ENCODE measurements around the gene CELF2.

GRCh38 chr10:11111490-11111889, 93.8 kb downstream of the CELF2 start:
- TF ChIP-seq, protein P1, sequence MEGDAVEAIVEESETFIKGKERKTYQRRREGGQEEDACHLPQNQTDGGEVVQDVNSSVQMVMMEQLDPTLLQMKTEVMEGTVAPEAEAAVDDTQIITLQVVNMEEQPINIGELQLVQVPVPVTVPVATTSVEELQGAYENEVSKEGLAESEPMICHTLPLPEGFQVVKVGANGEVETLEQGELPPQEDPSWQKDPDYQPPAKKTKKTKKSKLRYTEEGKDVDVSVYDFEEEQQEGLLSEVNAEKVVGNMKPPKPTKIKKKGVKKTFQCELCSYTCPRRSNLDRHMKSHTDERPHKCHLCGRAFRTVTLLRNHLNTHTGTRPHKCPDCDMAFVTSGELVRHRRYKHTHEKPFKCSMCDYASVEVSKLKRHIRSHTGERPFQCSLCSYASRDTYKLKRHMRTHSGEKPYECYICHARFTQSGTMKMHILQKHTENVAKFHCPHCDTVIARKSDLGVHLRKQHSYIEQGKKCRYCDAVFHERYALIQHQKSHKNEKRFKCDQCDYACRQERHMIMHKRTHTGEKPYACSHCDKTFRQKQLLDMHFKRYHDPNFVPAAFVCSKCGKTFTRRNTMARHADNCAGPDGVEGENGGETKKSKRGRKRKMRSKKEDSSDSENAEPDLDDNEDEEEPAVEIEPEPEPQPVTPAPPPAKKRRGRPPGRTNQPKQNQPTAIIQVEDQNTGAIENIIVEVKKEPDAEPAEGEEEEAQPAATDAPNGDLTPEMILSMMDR (IDR thresholded peaks at IDR 0.05; ENCODE audit: low read depth, low read length): no peak
- TF ChIP-seq MAX (IDR thresholded peaks at IDR 0.05; ENCODE audit: low read depth, low read length) (no peak), POLR2A (IDR thresholded peaks at IDR 0.05; ENCODE audit: extremely low read depth, insufficient read length) (no peak), MYC (IDR thresholded peaks at IDR 0.05; ENCODE audit: low read depth, low read length) (no peak)

All from NB4 (cell line).